G401.6 (cell line): ENCODE measurements around the gene GRM7.

Experiments
- FAIRE-seq: peaks from 2 replicates; lab custom pipeline; 2012; peaks lifted over from hg19 to GRCh38; lab: Jason Lieb, UNC

GRM7 gene

DNA sequence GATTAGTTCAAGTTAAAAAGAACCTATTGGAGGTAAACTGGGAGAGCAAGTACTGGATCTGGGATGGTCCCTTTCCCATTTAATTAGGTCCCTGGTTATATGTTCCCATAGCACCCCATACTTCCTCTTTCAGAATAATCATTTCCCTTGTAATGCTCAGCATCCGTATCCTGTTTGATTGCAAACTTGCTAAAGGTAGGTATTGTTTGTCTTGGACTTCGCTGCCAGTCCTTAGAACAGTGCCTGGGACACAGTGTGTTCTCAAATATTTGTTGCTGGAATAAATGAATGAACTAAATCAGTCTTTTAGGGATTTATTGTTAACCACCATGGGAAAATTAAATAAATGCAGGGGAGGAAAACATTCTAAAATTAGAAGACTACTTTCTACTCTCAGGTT is 299.8 kb downstream of the GRM7 start:
- FAIRE-seq = no peak

- no peak for FAIRE-seq
Observed at GRCh38 chr3:7166460-7166859, 305.5 kb downstream of the GRM7 start.

- no peak for FAIRE-seq
Observed at GRCh38 chr3:7171493-7171892, 310.6 kb downstream of the GRM7 start.

- FAIRE-seq = no peak
Observed at GRCh38 chr3:7172996-7173395, 312.1 kb downstream of the GRM7 start.

DNA sequence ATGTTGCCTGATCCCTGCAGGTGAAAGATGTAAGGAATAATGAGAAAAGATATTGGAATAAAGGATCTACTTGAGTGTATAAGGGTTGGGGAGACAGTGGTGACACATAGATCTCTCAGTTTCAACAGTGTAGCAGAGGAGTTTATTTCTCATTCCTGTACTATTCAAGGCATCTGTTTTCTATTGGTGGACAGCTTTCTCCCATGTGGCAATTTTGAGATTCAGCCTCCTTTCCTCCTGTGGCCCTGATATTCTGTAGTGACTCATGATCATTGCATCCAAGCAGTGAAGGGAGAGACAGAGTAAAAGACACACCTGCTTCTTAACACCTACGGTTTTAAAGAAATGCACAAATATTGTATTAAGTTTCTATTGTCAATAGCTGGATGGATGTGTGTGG is 327.6 kb downstream of the GRM7 start:
- no peak for FAIRE-seq

DNA sequence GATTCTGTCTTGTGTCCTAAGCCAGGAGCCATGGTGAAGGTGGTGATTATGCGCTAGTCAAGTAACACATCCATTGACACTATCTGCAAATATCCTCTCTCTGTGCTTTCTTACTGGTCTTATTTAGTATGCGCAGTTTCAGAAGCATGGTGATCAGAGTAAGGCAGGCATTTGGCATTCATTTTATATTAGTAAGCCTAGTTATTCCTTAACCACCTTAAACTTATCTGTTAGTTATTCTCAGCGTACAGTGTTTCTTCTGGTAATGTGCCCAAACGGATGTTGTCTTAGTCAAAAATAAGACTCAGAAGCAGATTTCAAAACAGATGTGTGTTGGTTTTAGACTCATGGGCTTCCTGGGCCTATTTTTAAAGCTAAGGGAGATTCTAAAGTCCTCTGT is 329.2 kb downstream of the GRM7 start:
- FAIRE-seq = no peak

- no peak for FAIRE-seq
Observed at GRCh38 chr3:7193269-7193668, 332.4 kb downstream of the GRM7 start.

- no peak for FAIRE-seq
Observed at GRCh38 chr3:7194071-7194835, 333.3 kb downstream of the GRM7 start.

DNA sequence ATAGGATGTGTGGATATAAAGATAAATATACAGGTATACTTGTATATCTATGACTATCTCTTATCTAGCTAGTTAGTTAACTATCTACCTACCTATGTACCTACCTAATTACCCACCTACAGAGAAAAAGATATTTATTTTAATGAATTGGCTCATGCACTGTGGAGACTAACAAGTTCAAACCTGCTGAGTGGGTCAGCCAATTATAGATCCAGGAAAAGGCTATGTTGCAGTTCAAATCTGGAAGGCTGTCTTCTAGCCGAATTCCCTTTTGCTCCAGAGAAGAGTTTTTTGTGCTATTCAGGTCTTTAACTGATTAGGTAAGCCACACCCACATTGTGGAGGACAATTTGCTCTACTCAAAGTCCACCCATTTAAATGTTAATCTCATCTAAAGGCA is 335.0 kb downstream of the GRM7 start:
- no peak for FAIRE-seq

GRCh38 chr3:7201784-7202183 is 340.9 kb downstream of the GRM7 start:
- no peak for FAIRE-seq

- FAIRE-seq = no peak
Observed at GRCh38 chr3:7203969-7204847, 343.3 kb downstream of the GRM7 start.

- FAIRE-seq = no peak
Observed at GRCh38 chr3:7204848-7205156, 343.9 kb downstream of the GRM7 start.

DNA sequence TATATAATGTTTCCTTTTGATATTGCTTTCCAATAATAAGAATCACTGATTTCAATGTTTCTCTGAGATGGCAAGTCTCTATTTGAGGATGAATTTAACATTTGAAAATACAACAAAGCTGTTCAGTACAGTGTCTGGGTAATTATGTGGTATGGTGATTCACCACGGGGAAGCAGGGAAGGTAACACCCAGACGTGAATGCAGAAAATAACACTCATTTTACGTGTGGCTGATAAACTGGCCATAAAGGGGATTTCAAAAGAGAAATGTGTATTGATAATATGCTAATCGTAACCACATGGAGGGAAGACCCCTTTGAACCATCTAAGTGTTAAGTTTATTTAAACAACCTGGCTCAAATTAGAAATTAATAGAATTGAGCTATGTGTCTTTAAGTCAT is 344.6 kb downstream of the GRM7 start:
- no peak for FAIRE-seq

DNA sequence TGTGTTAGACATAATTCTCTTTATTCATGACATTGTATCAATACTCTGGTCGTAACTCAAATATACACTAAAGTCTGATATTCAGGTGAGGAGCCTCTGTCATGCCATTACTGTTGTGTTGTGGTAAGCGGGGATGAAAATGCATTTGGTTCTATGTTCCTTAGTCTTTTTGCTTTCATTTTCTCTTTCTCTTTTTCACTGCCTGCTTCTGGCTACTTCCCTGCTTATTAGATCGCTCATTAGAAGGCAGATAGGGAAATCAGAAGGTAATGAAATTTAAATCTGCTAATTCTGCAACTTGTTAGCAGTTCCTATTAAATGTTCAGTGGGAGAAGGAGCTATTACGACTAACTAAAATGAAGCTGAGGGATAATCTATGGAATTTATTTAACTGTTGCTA is 345.0 kb downstream of the GRM7 start:
- FAIRE-seq = no peak

- FAIRE-seq = no peak
Observed at GRCh38 chr3:7207125-7207524, 346.2 kb downstream of the GRM7 start.

DNA sequence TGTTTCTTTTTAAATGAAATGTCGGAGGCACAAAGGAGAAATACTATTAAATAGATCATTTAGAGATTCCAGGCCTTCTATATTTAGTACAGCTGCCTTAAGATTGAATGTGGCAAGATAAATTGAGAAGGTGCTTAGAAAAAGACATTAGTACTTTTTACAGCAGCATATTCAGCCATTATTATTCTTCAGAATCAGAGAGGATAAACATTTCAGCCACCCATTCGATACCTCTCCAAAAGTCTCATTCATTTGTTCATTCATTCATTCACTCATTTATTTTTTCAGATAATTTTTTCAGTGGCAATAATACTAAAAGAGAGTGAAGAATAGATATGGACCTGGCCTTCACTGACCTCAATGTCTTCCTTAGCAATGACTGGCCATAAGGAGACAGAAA is 347.0 kb downstream of the GRM7 start:
- no peak for FAIRE-seq

- no peak for FAIRE-seq
Observed at GRCh38 chr3:7209098-7209497, 348.2 kb downstream of the GRM7 start.

DNA sequence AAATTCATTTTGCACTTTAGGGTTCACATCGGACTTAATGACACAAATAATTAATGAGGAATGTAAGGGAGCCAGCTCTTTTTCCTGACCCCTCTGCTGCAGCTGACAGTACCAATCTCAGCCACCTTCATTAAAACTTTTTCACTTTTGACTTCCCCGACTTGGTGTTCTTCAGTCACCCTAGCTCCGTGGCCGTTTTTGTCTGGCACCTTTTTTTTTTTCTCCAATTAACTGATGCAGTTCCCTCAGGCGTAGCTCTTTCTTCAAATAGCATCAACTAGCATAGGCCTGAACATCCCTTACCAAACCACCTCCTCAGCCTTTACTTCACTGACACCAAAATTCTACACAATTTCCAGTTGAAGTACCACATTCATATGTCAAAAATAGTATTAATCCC is 350.8 kb downstream of the GRM7 start:
- FAIRE-seq = no peak

DNA sequence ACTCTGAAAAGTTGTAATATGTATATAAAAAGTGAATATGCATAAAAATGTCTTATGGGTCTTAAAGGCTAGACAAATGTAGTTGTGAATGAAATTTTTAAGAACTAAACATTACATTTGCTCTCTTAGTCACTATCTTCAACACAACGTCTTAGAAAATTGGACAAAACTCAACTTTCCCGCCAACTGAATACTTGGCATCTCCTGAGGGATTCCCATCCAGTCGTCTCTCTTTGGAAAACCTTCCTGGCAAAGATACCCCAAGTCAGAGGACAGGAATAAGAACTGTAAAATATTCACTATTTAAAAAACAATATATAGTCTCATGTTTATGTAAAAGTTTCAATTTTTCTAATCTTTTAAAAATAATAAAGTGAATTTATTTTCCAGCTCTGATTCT is 354.8 kb downstream of the GRM7 start:
- FAIRE-seq = no peak

- no peak for FAIRE-seq
Observed at GRCh38 chr3:7226393-7226792, 365.5 kb downstream of the GRM7 start.

DNA sequence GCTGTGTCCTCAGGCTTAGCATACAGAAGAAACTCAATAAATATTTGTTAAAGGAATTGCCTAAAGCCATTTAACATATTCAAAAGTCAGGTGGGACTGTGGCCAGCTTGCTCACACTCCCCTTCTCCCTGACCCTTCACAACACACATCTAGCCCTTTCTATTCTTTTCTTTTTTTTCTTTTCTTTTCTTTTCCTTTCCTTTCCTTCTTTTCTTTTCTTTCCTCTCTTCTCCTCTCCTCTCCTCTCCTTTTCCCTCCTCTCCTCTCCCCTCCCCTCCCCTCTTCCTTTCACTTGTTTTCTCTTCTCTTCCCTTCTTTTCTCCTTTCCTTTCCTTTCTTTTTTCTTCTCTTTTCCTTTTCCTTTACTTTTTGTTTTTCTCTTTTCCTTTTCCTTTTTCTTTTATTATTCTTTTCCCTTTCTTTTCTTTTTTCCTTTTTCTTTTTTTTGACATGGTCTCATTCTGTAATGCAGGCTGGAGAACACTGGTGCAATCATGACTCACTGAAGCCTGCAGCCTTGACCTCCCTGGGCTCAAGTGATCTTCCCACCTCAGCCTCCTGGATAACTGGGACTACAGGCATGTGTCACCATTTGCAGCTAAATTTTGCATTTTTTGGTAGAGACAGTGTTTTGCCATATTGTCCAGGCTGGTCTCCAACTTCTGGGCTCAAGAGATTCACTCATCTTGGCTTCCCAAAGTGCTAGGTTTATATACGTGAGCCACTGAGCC is 377.8 kb downstream of the GRM7 start:
- no peak for FAIRE-seq

DNA sequence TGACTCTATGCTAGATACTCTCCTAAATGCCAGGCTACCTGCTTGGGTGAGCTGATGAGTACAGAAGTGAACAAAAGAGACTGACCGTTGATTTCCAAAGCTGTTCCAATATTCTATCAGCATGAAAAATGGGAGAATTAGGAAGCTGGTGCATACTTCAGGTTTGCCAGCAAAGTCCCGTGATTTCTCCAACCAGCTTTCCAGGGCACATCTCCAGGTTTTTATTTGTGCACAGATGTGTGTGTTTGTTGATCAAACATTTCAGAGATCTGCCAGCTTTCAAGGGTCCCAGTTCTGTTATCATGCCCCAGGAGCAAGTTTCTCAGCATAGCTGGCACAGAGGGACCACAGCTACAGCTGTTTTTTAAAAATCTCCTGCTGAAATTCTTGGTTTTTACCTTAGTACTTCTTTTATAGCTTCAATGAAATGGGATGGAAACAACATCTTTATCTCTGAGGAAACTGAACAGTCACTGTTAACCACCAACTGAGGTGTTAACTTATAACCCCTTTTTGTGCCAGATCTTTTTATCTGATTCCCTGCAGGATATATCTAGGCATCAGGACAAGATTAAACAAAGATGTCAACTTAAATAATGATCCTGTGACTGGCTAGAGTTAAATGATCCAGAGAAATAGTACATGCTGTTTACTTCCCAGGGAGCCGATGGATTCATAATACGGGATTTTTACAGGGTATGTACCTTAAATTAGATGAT is 380.8 kb downstream of the GRM7 start:
- FAIRE-seq = no peak

DNA sequence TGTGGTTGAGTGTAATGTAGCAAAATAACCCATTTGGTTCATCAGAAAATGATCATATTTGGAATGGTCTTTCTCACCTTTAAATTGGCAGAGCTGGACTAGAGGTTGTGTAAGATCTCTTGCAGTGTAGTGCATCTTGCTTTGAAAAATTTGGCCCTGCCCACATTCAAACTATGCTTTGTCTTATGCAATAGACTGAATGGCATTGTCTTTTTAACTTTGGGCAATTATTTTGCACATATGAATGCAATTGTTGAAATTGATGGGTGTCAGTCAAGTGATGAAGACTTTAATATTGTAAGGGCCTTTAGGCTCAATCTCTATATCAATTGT is 381.4 kb downstream of the GRM7 start:
- FAIRE-seq = no peak
